Activated T-cell treated with anti-CD3 and anti-CD28 coated beads, Interleukin-2, amount 50 U/mL, for 1 hour (primary cell): ENCODE results near the gene SHC4.
A peak's percentile ranks its signal among the peaks of the same experiment; 100 is the strongest.
"Not testable (repeated sequence)": the region's sequence is repeated elsewhere in the genome, so short reads cannot be mapped to it uniquely, and the experiment has no call there.

Experiments used
- DNase-seq: peaks from one replicate; pipeline ENCODE4 v3.0.0-alpha.2; 2020

Gene SHC4

DNA sequence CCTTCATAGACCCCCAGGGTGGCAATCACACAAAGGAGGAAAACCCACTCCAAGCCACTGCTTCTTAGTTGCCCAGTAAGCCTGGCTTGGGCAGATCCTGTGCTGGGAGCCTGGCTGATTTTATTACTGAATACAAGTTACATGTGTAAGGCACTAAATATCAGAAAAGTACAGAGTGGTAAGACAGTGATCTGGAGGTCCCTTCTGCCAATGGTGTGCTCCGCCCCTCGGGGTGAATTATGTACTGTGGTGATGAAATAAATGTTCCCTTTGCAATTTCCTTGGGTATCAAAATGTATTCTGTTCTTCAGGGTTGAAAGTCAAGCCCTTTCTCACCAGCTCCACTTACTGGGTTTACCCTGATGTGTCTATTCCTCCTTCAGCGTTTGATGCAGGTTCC lies 47.0 kb downstream of the SHC4 start:
- DNase-seq, result no peak

DNA sequence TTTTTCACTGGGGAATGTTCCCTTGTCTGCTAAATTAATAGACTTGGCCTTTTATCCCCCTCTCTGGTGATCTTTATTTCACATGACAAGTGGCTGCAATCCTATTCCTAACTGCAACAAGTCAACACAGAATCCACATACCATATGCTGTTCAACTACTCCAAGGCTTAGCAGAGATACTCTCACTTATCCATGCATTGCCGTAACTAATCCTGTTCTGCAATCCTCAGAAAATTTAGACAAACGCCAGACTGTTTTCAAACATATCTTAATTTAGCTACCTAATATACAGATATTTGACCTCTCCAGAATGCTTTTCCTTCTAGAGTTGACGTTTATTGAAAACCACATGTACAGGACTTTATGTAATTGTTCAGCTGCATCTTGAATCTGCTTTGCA lies 47.9 kb downstream of the SHC4 start:
- DNase-seq, result no peak

DNA sequence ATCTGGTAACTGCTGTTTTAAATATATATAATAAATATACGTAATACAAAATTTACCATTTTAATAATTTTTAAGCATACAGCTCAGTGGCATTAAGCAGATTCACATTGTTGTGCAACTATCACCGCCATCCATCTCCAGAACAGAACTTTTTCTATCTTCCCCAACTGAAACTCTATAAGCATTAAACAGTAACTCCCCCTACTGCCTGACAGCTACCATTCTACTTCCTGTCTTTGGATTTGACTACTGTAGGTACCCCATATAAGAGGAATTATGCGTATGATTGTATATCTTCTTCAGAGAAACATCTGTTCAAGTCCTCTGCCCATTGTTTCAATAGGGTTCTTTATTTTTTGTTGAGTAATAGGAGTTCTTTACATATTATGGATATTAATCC lies 49.0 kb downstream of the SHC4 start:
- DNase-seq, result no peak

DNA sequence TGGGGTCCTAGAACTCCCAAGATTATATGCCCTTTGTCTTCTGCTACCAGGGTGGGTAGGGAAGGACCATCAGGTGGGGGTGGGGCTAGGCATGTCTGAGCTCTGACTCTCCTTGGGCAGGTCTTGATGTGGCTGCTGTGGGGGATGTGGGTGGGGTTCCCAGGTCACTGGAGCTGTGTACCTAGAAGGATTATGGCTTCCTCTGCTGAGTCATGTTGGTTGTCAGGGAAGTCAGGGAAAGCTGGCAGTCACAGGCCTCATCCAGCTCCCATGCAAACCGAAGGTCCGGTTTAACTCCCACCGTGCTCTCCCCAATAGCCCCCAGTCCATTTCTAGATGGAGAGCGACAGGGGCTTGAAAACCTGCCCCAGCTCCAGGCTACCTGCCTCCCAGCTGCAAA lies 50.6 kb downstream of the SHC4 start:
- DNase-seq, result no peak

DNA sequence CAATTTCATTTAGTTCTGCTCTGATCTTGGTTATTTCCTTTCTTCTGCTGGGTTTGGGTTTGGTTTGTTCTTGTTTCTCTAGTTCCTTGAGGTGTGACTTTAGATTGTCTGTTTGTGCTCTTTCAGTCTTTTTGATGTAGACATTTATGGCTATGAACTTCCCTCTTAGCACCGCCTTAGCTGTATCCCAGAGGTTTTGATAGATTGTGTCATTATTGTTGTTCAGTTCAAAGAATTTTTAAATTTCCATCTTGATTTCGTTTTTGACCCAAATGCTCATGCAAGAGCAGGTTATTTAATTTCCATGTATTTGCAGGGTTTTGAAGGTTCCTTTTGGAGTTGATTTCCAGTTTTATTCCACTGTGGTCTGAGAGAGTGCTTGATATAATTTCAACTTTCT lies 53.2 kb downstream of the SHC4 start:
- not testable (repeated sequence) for DNase-seq

DNA sequence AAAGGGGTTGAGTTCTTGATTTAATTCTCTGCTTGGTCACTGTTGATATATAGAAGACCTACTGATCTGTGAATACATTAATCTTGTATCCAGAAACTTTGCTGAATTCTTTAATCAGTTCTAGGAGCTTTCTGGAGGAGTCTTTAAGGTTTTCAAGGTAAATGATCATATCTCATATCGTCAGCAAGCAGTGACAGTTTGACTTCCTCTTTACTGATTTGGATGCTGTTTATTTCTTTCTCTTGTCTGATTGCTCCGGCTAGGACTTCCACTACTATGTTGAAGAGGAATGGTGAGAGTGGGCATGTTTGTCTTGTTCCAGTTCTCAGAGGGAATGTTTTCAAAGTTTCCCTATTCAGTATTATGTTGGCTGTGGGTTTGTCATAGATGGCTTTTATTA lies 54.4 kb downstream of the SHC4 start:
- not testable (repeated sequence) for DNase-seq

DNA sequence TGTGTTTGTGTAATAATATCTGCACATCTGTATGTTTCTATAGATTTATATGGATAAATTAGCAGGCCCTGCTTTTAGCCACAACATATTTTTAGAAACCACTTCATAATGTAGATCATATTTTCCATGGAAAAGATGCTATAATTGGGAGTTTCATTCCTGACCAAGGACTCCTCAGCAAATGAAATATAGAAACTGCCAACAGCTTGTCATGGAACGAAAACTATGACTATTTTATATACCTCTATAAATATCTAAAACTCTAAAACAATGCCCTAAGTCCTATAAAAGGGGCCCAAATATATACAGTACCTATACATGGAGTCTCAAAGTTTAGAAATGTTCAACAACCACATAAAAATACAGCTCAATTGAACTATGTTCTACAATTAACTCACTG lies 57.9 kb downstream of the SHC4 start:
- no peak for DNase-seq

DNA sequence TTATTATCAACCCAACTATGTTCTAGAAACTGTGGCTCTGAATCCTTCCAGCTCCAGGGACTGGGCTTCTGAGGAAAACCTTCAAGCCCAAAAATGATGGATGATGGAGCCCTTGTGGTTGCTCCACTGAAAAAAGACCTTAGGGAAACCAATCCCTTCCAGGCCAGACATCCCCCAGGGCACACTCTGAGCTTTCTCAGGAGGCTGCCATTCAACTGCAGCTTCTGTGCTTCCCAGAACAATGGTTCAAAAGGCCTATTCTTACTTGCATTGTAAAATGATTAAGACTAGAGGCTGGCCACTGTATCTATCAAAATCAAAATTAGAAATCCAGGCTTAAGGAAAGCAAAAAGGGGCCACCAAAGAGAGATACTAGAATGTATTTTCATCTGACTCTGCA lies 58.5 kb downstream of the SHC4 start:
- DNase-seq, result no peak

DNA sequence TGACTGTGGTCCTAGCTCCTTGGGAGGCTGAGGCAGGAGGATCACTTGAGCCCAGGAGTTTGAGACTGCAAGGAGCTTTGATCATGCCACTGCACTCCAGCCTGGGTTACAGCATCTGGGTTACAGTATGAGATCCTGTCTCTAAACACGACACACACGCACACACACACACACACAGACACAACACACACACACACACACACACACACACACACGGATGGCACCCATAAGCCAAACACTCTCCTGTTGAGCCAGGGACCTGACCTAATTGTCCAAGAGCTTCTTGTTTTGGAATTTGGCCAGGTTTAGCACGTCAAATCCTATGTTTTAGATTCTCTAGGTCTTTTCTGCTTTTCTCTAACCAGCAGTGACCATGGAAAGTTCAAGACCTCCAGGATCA lies 59.0 kb downstream of the SHC4 start:
- no peak for DNase-seq

DNA sequence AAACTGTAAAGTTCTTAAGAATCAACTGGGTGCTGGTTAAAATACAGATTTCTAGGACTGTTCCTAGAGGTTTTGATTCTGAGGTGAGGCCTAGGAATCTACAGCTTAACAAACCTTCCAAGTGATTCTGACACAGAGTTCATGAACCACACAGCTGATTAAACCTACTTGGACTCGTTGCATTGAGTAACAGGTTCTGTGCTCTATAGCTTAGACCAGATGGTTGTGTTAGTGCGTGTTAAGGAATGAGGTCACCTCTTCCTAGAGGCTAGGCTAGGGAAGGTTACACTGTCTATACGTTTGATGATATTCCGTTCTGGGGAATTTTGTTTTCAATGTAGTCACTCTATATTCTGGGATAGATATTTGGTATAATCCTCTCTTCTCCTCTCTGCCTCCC lies 63.9 kb downstream of the SHC4 start:
- no peak for DNase-seq

DNA sequence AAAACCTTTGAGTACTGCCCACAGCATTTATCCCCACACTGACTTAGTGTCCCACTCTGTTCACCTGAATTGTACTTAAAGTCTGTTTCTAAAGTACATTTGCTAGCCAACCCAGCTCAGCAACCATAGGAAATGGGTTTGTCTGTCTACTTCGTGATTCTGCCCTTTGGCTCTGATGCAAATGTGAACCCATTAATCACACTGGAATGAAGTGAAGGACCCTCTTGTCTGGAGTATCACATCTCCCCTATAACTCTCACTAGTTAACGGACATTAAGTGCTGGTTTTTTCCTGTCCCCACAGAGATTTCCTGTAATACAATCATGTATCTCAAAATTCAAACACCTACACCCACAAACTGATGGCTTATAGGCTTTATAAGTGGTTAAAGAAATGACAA lies 65.3 kb downstream of the SHC4 start:
- no peak for DNase-seq

DNA sequence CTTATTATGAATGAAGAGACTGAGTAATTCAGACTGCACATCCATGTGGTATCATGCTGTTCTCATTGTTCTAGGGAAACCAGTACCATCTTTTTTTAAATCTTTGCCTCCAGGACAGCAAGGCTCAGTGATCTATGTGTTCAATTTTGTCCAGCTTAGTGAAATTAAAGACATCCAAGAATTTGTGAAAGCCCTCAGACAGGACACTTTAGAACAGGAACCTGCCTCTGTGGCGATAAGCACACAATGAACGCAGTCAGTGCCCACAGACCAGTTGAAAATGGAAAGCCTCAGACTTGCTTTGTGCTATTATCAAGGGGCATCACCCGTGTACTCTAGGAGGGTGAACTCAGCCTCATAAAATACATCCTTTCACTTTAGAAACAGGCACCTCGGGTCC lies 65.7 kb downstream of the SHC4 start:
- DNase-seq, result no peak

DNA sequence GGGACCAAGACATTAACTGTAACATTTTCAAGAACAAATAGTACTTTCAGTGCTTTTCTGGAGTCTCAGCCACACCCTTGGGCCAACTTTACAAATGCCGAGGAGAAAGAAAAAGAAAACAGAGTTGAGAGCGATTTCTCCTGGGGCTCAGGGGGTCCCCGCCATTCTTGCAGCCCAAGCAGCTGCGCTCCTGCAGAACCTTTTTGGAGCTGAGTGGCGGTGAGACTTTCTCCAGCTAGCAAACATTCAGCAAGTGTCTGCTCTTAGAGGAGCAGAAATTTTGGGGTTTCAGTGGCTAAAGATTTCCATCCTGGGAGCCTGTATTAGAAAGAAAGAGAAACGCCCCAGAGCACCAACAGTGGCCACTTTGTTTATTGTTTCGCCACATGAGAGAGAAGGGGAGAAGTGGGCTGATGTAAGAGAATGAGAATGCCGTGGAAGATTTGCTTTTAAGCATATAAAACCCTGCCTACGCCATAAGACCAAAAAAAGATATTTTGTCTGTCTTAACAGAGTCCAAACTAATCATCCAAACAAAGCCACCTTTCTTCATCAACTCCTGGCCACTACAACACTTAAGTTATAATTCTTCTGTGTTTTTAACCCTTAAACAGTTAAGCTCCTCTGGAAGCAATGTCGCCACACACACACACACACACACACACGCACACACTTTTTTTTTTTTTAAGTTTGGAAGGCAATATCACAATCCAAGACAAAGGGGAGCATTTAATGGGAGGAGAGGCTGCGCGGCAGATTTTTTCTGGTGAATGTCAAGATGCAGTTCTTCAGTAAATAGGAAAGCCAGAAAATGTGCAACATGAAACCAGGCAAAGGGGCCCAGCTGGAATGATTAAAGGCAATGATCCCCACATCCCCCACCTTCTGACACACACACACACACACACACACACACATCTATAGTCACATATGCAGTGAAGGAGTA lies 66.6 kb downstream of the SHC4 start:
- DNase-seq, result no peak

DNA sequence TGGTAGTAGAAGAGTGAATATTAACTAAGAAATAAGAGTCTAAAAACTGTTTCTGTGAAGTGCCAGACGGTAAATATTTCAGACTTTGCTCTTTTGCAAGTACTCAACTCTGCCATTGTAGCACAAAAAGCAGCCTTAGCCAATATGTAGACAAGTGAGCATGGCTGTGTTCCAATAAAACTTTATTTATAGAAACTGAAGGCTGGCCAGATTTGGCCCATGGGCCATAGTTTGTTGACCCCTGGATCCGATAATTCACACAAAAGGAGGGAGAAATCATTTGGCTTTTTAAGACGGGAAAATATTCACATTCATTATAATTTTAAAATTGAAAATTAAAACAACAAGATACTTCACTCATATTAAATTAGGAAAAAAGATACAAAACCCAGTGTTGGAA lies 70.4 kb downstream of the SHC4 start:
- DNase-seq, result no peak

DNA sequence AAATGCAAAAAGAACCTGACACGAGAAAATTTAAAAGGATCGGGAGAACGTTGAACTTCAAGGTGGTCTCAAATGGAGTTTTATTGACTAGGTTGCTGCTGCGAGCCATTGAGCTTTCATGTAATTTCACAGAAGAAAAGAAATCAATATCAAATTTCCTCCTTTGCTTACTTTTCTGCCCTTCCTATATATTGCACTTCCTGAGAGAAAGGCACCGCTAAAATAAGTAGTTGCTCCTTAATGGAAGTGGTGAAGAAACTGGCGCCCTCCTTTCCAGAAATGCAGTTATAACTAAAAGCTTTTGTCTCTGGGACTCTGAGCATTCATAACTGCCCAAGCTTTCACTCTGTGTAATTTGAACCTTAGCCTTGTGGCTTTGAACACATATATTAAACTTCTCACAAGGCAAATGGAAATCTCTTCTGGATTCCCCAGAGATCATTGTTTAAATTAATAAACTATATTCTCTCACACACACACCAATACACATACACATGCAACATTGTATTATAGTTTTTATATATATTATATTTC lies 72.4 kb downstream of the SHC4 start:
- DNase-seq, result no peak

DNA sequence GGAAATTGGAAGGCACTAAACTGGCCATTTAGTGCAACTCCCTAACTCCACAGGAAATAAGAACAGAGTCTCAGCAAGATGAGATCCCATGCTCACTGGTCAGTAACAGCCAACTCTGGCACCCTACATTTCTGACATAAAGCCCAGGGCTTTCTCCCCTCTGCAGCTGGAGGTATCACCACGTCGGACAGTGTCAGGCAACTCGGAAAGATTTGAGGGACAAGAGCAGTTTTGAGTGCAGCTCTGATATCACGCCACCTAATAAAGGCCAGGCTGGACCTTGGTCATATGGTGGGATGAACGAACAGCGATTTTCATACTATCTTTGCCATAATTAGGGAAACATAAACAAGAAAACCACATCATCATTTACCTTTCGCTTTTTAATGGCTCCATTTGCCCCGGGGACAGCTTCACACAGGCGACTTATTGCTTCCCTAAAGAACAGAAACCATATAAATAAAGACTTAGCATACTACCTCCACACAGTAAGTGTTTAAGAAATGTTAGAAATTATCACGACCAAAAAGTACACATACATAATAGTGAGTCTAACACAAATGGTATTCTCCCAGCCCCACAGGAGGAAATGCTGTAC lies 73.2 kb downstream of the SHC4 start:
- no peak for DNase-seq

DNA sequence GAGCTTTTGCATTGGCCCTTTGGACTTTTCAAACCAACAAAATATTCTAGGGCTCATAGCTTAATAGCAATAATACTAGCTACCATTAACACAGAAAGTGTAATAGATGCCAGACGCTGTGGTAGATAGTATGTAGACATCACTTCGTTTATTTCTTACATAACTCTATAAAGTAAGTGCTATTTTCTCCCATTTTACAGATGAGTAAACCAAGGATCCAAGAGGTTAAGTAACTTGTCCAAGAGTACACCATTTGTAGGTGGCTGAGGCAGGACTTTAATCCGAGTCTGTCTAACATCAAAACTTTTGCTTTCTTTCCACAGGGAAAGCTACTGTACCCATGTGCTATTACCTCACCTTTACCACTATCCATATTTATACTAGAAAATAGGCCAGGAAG lies 73.8 kb downstream of the SHC4 start:
- DNase-seq, result no peak

DNA sequence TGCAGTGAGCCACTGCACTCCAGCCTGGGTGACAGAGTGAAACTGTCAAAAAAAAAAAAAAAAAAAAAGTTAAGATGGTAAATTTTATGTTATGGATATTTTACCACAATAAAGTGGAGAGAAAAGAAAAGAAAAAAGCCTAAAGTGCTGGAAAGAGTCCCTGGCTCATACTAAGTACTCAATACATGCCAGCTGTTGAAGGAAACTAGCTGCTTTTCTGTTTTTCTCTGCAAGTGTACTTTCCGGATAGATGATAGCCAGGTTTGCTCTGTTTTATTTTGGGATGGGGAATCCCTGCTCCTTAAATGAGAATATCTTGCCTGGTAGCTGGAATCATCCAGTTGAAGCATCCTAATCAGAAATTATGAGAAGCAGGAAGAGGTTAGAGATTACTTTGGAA lies 74.9 kb downstream of the SHC4 start:
- no peak for DNase-seq

DNA sequence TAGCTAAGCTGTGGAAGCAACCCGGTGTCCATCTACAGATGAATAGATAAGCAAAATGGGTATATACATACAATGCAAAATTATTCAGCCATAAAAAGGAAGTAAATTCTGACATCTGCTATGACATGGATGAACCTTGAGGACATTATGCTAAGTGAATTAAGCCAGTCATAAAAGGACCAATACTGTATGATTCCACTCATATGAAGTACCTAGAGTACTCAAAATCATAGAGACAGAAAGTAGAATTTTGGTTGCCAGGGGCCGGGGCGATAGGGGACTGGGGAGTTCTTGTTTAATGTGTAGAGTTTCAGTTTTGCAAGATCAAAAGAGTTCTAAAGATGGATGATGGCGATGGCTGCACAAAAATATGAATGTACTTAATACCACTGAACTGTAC lies 75.5 kb downstream of the SHC4 start:
- no peak for DNase-seq

DNA sequence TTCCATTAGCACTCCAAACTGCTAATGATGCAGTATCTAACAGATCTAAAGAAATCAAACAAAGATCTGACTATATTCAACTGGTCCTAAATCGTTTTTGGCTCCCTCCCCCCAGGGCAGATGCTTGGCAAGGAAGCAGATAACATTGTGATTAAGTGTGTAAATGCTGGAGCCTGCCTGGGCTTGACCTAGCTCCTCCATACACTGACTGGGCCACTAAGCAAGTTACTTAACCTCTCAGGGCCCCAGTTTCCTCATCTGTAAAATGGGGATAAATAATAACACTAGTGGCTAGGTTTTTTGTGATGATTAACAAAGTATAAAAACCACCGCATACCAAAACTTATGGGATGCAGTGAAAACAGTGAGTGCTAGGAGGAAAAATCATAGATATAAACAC lies 76.6 kb downstream of the SHC4 start:
- DNase-seq, result no peak

DNA sequence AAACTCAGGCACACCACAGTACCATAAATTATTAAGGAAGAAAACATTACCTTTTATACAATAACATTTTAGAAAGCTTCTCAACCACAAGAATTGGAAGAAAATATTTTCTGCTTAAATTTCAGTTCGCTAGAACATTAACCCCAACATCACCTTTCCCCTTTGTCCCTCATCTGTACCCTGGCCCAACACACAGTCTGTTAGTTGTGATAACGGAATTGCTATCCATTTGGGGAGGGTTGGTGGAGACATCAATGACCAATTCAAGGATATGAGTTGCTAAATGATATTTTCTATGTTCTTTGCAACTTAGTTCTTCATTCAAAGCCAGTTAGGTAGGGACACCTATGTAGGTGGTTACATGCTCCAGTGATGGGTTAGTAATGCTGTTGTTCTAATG lies 80.0 kb downstream of the SHC4 start:
- no peak for DNase-seq

DNA sequence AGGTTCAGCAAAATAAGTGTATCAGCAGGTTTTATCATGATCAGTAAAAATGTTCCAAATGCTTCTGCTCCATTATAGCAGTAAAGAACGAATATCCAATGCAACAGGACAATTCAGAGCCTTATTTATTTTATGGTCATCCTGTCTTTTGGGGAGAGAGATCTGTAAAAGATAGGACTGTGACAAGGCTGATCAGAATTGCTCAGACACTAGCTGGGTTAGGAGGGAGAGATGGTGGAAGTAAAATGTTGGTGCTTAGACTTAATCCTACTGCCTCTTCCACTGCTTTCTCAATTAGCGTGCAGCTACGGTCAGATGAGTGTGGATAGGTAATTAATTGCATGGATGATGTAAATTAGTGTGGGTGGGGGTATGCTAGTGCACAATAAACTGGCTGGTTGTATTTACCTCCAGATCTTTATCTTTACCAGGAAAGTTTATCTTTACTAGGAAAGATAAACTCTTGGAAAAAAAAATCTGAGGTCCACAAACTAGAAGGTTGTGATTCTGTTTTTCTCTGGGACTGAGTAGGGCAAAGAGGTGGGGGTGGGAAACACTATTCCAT lies 83.6 kb downstream of the SHC4 start:
- no peak for DNase-seq

DNA sequence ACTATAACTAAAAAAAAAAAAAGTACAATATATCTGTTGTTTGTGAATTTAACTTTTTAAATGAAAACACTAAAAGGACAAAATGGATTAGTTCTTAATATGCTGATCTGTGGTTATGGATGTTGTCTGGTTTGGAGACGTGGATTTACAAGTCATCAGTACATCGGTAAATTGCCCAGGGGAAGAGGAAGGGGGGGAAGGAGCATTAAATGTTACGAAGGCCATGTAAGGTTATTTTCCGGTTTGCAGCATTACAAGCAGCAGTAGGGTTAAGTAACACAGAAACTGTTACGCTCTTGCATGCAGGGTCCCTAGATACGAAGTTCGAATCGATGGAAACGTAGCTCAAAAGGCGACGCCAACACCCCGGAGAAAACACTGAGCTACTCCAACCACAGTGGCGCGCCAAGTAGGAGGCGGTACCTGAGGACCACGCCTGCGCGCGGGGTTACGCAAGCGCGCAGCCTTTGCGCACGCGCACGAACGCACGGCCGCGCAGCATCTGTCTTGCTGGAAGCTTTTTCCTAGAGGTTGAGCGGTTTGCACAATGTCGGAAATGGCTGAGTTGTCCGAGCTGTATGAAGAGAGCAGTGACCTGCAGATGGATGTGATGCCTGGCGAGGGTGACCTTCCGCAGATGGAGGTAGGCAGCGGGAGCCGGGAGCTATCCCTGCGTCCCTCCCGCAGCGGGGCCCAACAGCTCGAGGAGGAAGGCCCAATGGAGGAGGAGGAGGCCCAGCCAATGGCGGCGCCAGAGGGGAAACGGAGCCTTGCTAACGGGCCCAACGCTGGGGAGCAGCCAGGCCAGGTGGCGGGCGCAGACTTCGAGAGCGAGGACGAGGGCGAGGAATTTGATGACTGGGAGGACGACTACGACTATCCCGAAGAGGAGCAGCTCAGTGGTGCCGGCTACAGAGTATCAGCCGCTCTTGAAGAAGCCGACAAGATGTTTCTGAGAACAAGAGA lies 85.8 kb downstream of the SHC4 start, which contains the start of gene EID1:
Gene EID1, plus strand, starts transcription at position 505 of the 966 bp plus-strand sequence. Its CDS starts 43 bp downstream, at position 548.
- DNase-seq, result peak; percentile 92
